NCI-H2029 treated with DMSO at 0.1 percent for 48 hours (cell line): ENCODE data around the gene CCDC102A.
"Not testable (repeated sequence)": the region's sequence is repeated elsewhere in the genome, so short reads cannot be mapped to it uniquely, and the experiment has no call there.

ENCODE experiments used
- DNase-seq: peaks from one replicate; lab custom pipeline; 2025; lab: John Stamatoyannopoulos, UW

Gene CCDC102A

DNA sequence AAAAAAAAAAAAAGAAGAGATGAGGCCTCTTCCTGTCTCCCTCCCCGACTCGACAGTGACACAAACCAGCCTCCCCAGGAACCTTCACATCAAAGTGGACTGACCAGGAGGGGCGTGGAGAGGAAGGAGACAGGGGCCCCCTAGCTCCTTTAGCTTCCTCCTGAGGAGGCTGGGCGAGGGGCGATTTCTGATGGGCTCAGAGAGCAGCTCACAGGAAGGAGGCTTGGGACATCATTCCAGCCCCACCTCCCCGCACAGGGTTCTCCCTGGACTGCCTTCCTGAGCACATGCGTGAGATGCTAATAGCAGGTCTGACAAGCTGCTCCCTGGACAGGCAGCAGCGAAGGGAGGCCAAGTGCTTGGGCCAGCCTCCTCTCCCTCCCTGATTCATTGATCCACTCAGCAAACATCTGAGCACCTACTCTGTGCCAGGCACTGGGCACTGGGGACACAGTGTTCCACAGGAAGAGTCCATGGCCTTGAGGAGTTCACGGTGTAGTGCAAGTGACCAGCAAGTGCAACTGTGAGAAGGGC, 35.7 kb downstream of the CCDC102A start:
- DNase-seq: no peak

DNA sequence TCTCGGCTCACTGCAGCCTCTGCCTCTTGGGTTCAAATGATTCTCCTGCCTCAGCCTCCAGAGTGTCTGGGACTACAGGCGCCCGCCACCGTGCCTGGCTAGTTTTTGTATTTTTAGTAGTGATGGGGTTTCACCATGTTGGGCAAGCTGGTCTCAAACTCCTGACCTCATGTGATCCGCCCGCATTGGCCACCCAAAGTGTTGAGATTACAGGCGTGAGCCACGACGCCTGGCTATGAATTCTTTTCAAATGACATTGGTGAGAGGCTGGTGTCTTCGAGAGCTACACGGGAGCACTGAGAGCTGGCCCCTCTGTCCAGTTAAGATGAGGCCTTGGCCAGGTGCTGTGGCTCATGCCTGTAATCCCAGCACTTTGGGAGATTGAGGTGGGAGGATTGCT, 36.4 kb downstream of the CCDC102A start:
- DNase-seq: not testable (repeated sequence)

DNA sequence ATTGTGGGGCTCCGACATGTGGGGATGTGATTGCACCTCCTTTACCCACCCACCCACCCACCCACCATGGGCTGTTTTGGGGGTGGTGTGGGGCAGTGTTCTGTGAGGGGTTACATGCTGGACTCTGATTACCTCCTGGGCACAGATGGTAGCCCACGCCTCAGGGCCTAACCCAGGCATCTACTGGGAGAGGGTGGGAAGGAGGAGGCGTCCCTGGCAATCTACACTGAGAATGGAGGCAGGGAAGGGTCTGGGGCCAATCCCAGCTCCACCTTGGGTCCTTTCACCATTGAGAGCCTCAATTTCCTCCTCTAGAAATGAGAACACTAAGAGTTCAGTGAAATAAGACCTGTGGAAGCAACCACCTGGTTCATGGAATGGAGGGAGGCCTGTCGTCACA, 38.3 kb downstream of the CCDC102A start:
- no peak for DNase-seq

DNA sequence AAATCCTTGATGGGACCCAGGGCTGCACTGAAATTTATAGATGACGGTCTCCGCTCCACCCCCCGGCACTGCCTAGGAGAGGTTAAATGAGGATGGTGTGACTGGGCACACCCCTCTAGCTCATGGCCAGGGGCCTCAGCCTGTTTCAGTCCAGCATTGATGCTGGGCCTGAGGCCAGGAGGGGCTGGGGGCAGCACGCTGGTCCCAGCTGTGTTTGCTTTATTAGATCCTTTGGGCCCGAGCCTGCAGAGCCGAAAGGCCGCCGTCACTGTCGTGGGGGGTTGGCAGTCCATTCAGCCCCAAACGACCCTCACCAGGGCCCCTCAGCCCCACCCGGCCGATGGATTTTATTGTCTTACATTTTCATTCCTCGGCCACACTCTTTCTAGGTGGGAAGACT, 39.2 kb downstream of the CCDC102A start:
- DNase-seq: no peak

DNA sequence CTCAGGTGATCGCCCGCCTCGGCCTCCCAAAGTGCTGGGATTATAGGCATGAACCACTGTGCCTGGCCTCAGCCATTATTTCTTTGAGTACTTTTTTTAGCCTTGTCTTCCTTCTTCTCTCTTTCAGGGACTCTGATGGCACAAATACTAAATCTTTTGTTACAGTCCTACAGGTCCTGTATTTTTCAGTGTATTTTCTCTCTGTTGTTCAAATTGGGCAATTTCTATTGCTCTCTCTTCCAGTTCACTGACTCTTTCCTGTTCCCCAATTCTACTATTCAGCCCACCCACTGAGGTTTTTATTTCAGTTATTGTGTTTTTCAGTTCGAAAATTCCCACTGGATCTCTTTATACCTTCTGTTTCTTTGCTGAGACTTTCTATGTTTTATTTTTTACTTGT, 42.6 kb downstream of the CCDC102A start:
- no peak for DNase-seq

DNA sequence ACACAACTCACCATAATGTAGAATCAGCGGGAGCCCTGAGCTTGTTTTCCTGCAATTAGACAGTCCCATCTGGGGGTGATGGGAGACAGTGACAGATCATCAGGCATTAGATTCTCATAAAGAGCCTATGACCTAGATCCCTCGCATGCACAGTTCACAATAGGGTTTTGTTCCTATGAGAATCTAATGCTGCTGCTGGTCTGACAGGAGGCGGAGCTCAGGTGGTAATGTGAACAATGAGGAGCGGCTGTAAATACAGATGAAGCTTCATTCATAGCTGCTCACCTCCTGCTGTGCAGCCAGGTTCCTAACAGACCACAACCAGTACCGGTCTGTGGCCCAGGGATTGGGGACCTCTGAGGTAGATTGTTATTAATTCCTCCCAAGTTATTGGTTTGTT, 47.1 kb downstream of the CCDC102A start:
- DNase-seq: no peak

DNA sequence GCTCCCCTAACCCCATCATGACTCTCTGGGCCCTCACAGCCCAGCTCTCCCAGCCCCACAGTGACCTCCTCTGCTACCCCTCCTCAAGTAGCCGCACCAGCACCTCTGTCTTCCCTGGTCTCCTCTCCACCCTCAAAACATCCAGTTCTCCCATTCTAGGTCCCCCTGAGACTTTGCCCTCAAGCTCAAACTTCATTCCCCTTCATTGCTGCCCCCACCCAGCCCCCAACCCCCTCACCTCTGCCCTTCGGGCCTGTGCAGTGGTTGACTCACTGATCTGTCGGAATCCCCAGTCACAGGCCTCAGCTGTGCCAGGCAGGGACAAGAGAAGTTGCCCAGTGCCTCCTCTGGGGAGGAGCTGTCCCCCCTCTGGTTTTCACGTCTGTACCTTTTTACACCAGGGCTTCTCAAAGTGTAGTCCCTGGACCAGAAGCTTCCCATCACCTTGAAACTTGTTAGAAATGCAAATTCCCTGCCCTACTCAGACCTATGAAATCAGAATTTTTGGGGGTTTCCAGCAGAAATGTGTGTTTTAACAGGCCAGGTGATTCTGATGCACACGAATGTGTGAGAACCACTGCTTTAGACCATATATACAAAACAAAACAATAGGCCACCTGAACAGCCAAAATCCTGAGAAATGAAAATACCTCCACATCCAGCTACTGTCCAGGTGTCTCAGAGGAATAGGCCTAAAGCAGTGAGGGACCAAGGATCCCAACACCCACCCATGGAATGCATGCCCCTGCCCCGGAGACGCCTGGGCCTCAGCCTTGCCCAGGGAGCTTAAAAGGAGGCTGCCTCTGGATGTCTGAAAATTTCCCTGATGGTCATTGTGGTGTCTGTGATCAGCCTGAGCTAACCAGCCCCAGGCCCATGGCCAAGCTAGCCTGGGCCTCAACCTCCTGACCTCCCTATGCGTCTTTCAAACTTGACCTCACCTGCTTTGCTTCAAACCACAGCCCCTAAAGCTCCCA, 49.2 kb downstream of the CCDC102A start:
- no peak for DNase-seq

DNA sequence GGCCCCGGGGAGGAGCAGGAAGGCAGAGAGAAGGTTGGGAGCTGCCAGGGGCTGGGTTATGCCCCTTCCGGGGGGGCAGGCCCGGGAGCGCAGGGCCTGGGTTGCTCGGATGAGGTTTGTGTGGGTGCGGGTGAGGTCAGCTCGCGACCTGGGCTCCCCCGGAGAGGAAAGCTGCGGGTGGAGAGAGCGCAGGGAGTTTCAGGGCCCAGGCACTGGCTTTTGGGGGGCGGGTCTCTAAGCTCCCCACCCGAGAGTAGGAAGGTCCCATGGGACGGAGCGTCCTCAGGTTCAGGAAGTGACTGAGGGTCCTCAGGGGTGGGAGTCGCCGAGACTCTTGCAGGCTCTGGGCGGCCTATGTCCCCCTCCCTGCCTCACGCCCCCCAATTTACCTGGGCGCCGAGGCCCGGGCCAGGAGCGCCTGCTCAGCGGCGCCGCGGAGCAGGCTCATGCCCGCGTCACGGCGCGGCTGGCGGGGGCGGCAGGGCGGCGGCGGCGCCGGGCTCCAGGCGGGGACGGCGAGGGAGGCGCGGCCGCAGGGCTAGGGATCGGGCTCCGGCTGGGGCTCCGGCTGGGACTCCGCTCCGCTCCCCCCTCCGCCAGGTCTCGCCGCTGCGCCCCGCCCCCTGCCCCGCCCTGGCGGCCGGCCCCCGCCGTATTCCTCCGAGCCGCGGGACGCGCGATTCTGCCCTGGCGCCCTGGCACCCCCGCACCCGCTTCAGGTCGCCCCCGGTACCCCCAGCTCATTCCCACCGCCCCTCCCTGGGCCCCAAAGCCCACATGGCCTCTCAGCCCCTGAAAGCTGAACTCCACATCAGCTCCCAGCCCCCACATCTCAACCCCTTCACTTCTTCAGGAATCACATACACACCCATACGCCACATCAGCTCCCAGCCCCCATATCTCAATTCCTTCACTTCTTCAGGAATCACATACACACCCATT, 50.2 kb downstream of the CCDC102A start, which contains the start of gene DOK4:
Gene DOK4 (minus strand): TSS at position 578 of the 942 bp plus-strand sequence. CDS start 6,986 bp downstream, outside the sequence.
- DNase-seq: no peak

DNA sequence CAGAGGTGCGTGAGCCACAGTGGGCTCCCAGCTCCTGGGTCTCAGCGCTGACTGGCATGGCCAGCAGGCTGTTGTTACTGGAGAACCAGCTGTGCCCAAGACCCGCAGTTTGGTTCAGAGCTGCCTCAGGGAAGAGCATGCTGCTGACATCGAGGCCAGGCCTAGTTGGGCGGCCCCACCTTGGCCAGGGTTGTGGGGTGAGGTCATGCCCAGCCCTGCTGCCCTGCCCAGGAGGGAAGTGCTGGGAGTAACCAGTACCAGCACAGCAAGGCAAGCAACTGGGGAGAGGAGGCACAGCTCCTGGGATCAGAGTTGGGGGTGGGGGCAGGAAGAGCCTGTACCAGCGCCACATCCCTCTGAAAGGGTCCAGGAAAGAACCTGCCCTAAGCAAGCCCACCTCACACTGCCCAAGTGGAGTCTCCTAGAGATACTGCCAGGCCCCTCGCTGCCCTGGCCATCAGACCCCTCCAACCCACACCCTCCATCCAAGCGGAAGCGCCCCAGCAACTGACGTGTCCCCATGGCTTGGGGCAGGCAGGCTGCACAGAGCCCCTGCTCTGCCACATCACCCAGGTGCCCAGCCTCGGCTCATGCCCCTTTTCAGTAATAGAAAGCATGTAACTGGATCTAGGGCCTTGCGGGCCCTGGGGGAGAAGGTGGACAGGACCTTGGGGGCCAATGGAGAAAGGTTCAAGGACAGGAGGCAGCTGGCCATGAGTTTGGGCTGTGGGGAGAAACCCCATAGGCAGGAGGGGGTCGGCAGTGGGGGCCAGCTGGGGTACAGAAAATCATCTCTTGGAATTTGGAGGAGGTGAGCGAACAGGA, 51.1 kb downstream of the CCDC102A start:
- no peak for DNase-seq

DNA sequence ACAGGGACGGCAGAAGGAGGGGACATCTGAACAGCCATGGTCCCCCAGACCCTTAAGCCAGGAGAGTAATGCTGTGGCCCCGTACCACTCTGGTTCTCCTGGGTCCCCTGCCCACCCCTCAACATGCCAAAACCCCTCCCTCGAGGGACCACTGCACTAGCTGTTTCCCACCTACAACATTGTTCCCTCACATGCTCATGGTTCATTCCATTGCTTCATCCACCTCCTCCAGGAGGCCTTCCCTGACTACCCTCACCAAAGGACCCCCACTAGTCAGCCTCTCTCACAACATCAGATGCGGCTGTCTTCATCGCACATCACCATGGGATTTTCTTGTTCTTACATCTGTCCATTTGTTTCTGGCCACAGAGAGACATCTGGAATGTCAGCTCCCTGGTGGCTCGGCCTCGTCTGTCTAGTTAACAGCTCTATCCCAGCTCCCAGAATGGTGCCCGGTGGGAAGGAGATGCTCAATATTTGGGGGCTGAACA, 51.8 kb downstream of the CCDC102A start:
- no peak for DNase-seq

DNA sequence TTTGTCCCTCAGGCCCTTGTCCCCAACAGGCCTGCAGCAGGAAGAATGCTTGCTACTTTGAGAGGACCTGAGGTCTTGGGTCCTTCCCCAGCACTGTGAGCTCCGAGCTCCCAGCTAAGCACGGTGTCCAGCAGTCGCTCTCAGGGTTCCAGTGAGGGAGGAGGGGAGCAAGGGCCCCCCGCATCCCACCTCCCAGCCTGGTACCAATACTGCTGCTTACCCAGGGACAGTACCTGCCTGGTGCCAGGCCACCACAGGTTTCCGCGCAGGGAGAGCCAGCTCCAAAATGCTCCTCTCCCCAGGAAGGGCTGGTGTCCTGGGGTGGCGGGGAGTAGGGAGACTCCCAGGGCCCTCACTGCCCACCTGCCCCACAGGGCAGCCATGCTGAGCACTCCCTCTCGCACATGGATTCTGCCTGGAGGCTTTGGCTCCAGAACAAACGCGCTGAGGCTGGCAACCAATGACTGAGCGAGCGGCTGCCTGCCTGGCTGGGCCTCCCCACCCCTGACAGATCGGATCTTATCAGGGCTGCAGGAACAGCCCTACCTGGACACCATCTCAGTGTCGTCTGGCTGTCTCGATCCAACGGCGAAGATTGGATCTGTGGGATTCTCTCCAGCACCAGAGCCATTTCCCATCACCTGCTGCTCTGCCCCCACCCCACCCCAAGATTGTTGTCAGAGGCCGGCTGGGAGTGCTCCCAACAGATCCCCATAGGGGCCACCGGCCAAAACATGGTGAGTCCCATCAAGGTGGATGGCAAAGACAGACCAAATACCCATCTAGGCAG, 52.5 kb downstream of the CCDC102A start:
- no peak for DNase-seq

DNA sequence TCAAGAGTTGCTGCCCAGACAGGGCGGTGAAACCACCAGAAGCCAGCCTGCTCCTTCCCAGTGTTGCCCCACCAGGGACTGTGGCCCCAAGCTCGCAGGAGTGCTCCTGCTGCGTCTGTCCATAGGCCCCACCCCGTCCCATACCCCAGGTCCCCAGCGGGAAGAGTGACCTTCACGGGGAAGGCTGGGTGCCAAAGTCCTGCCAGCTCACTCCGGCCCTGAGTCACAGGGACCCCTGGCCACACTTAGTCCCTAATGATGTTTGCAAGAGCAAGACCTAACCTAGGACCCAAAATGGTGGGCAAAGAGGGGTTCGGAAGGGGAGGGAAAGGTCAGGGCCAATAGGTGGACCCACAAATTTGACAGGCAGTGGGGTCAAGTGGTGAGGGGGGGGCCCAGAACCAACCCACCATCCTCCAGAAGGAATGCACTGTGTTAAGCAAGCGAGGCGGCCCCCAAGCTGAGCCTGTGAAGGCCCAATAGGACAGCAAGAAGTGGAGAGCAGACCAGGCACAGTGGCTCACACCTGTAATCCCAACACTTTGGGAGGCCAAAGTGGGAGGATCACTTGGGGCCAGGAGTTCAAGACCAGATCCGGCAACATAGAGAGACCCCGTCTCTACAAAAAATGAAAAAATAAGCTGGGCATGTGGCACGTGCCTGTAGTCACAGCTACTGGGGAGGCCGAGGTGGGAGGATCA, 53.4 kb downstream of the CCDC102A start:
- no peak for DNase-seq

DNA sequence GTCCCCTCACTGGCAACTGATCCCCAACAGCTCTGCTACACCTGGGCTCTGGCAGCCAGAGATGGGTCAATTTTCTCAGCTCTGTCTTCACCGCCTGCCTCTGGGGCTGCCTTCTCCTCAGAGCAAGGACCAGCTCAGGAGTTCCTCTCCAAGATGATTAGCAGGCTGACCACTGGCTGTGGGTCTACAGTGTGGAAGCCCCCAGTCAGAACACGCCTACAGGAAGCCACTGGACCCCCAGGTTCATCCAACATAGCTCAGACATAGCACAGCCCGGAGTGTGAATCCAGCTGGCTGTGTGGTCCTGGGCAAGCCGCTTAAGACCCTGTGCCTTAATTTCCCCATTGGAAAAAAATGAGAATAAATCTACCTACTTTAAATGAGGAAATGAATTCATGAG, 55.0 kb downstream of the CCDC102A start:
- no peak for DNase-seq

DNA sequence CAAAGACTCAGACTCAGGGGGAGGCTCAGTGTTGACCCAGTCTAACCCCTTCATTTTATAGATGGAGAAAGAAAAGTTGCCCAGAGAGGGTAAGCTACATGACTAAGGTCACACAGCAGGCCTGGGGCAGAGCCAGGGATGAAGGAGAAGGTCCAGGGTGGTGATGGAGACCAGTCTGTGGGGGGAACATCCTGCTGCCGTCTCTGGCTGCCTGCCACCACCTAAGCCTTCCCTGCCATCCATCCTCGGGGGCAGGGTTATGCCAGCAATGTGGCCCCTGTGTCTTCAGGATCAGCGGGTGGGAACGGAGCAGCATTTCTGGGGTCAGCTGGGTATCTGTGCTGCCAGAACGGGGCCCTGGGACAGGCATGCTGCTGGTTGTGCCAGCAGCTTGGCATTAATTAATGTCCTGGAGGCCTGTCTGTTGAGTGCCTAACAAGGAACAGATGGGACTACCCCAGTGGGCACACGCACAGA, 55.6 kb downstream of the CCDC102A start:
- DNase-seq: no peak

DNA sequence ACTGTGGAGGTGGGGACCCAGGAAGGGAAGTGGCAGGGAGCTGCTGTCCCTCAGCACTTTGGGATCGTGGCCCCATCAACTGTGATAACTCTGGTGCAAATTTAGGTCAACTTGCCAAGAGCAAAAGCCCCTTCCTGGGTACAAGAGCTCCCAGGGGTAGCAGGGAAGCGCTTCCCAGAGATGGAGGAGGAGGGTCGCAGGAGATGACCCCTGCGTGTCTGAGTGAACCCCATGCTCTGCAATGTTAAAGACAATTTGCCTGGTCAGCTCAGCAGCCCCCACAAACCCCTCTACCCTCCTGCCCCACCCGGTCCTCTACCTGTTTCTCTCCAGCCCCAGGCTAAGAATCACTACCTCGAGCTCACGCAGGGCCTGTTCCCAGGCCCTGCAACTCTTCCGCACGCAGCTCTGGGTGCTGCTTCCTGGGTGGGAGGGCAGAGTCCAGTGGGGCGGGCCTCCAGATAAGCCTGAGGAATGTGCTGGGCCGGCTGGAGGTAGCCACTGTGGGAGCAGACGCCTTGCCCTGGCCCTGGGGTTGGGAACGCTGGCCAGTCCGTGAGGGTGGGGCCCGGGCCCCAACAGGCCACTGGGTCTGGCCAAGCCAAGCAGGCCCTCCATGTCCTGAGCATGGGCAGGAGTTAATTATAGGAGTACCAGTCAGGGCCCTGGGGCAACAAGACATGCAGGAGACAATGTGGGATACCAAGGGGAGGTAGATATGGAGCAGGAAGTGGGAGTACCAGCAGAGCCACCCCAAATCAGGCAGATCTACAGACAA, 56.2 kb downstream of the CCDC102A start:
- no peak for DNase-seq

DNA sequence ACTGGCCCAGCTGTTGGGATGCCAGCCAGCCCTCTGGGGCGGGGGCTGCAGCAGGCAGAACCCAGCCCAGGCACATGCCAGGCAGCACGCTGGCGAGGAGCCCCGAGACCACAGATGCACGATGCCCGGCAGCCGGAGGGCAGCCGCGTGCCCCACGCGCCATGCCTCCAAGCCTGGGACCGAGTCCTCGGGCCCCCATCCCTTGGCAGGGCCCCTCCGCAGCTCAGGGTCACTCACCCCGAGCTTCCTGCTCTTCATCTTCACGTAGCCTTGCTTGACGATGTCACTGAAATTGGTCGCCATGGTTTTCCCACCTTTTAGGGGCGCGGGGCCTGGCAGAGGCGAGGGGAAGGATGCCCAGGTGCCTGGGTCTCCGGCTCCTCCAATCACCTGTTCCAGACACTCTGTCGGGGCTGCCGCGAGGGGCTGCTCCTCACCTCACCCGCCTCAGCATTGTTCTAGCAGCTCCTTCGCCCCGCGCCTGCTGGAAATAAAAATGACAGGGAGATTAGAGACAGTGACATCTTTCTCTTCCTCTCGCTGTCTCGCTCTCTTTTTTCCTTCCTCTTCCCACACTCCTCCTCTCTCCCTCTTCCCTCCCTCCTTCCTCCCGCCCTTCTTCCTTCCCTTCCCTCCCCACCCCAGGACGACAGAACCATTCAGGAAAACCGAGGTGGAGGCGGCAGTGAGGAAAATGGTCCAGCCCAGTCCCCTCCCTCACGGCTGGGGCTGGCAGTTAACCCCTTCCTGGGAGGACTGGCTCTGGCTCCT, 57.0 kb downstream of the CCDC102A start:
- no peak for DNase-seq

DNA sequence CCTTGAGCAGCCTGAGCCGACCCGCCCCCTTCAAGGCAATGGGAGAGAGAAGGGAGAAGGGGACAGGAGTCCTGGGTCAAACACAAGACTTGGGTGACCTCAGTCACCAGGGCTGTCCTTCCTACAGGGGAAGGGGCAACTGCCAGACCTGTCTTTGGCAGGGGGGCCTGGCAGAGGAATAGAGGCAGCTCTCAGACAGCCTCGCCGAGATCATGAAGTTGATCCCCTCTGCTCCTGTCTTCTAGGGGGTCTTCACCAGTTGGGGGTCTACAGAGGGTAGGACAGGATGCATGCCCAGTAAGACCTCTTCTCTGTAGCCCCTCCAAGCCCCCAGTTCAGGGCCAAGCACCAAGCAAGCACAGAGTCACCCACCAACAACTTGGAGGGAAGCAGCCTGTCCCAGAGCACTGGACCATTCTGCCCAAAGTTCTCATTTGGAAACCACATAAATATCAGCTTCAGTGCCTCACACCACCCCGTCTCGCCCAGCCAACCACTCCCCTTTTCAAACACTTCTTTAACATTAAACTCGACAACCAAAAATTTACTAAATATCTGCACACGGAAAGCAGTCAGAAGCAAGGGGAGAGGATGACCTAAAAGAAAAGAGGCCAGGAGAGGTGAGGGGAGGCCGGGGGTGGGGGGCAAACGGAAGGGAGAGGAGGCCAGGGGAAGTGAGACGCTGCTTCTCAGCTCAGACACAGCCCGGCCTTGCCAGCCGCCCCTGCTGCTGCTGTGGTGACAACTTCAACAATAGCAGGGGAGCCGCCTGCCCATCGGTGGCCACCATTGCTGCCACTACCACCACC, 57.8 kb downstream of the CCDC102A start:
- no peak for DNase-seq
